ENCODE measurements around the gene MTHFD1. TPM values are rescaled to one million over a fixed set of nuclear protein-coding genes. Genes with fewer than 3 reads are reported as not detected.

MTHFD1 gene
- total and polyA plus RNA-seq, 4 experiments from 2014 or later, result 27.9 to 48.3 (median 36.0) TPM

- peaks cover 57 to 87% (median 71%) of the 10 kb centered on the region in 4 donors for H3K4me1 Mint-ChIP-seq
- no peak for DNase-seq
- peak overlapping the region; percentile 54 to 88 (median 82) for H3K27ac Mint-ChIP-seq
- peaks cover 0 to 26% of the 10 kb centered on the region in 2 donors for H3K36me3 Mint-ChIP-seq
- H3K27me3 Mint-ChIP-seq, result no peaks in the 10 kb centered on the region
- ChIA-PET POLR2A (ENCODE audit: partially characterized antibody) (interaction anchor here (1.0 to 12.6 kb wide), 6 partner anchors 7 to 867 kb away, joined by 3 to 318 read pairs (median 6); partner anchors contain the start of gene WDR89), CTCF (ENCODE audit: partially characterized antibody) (interaction anchor here (0.8 to 6.0 kb wide), 13 partner anchors 7 to 205 kb away, joined by 3 to 109 read pairs (median 14); no protein-coding TSS in a partner anchor)
- Histone ChIP-seq H3K4me1 (ENCODE audit: insufficient read depth, low read length) (peaks cover 74% of the 10 kb centered on the region), H3K9me3 (ENCODE audit: control insufficient read depth in 1 of 2, low read length in 2 of 2) (no peaks in the 10 kb centered on the region), H3K27me3 (ENCODE audit: insufficient read depth, low read length) (no peaks in the 10 kb centered on the region), H3K4me3 (ENCODE audit: low read length in 2 of 2) (peak overlapping the region in 1 of 2 donors; percentile 13), H3K36me3 (ENCODE audit: insufficient read depth, low read length) (peaks cover 6% of the 10 kb centered on the region), H3K27ac (ENCODE audit: low read depth, low read length) (peak overlapping the region; percentile 47)
- intact Hi-C loops (cut with micrococcal nuclease), result no loop called here
- peak overlapping the region; percentile 33 to 93 (median 70) for H3K4me3 Mint-ChIP-seq
- no peaks in the 10 kb centered on the region for H3K9me3 Mint-ChIP-seq
Observed at GRCh38 chr14:64509036-64509435, 120.9 kb downstream of the MTHFD1 start.

Other genes starting within 250 kb of the MTHFD1 start
- gene ESR2, start 94.0 kb upstream of the MTHFD1 start, total RNA-seq, result not detected
- gene ESR2, start 94.0 kb upstream of the MTHFD1 start, polyA plus RNA-seq, result under 1 TPM; 0.12 to 0.59 TPM
- gene AKAP5, start 77.1 kb downstream of the MTHFD1 start, total RNA-seq, result under 1 TPM; 0.14 to 0.20 TPM
- gene AKAP5, start 77.1 kb downstream of the MTHFD1 start, polyA plus RNA-seq, result under 1 TPM in 1 of 2 donors, not detected in 1; 0.11 TPM
- 10 to 100 TPM; 84.1 to 87.5 TPM for gene ZBTB25, start 115.5 kb downstream of the MTHFD1 start, total RNA-seq
- 10 to 100 TPM; 34.0 to 36.7 TPM for gene ZBTB25, start 115.5 kb downstream of the MTHFD1 start, polyA plus RNA-seq
- gene ZBTB1, start 116.4 kb downstream of the MTHFD1 start, total RNA-seq, result 100 to 1,000 TPM; 104 to 107 TPM
- 10 to 100 TPM; 49.7 to 86.5 TPM for gene ZBTB1, start 116.4 kb downstream of the MTHFD1 start, polyA plus RNA-seq
- 1 to 10 TPM; 1.3 to 1.5 TPM for gene HSPA2, start 152.4 kb downstream of the MTHFD1 start, total RNA-seq
- gene HSPA2, start 152.4 kb downstream of the MTHFD1 start, polyA plus RNA-seq, result under 1 TPM; 0.37 to 0.45 TPM
- not detected for gene PPP1R36, start 161.6 kb downstream of the MTHFD1 start, total RNA-seq
- gene PPP1R36, start 161.6 kb downstream of the MTHFD1 start, polyA plus RNA-seq, result under 1 TPM in 1 of 2 donors, not detected in 1; 0.49 TPM

Data from CD4-positive, alpha-beta memory T cell (primary cell).